ENCODE data around the gene HLX.

The HLX gene

GRCh38 chr1:220908757-220909156 is 29.5 kb downstream of the HLX start:
- DNase-seq (ENCODE audit: low read depth), result peak; percentile 5
- peak; percentile 73 for TF ChIP-seq CTCF (conservative IDR thresholded peaks at IDR 0.05; ENCODE audit: low read depth, low read length)
- no peak overlapping the region for H3K4me3 ChIP-seq (ENCODE audit: low read length)

GRCh38 chr1:220910021-220910420 is 30.8 kb downstream of the HLX start:
- no peak overlapping the region for H3K4me3 ChIP-seq (ENCODE audit: low read length)
- DNase-seq (ENCODE audit: low read depth), result no peak
- no peak for TF ChIP-seq CTCF (conservative IDR thresholded peaks at IDR 0.05; ENCODE audit: low read depth, low read length)

GRCh38 chr1:220914283-220915116 is 35.3 kb downstream of the HLX start:
- DNase-seq (ENCODE audit: low read depth), result no peak
- TF ChIP-seq CTCF (conservative IDR thresholded peaks at IDR 0.05; ENCODE audit: low read depth, low read length), result no peak
- no peak overlapping the region for H3K4me3 ChIP-seq (ENCODE audit: low read length)

GRCh38 chr1:220915117-220915440 is 35.8 kb downstream of the HLX start:
- no peak for TF ChIP-seq CTCF (conservative IDR thresholded peaks at IDR 0.05; ENCODE audit: low read depth, low read length)
- H3K4me3 ChIP-seq (ENCODE audit: low read length), result no peak overlapping the region
- no peak for DNase-seq (ENCODE audit: low read depth)

GRCh38 chr1:220915954-220916353 is 36.7 kb downstream of the HLX start:
- no peak for DNase-seq (ENCODE audit: low read depth)
- H3K4me3 ChIP-seq (ENCODE audit: low read length), result no peak overlapping the region
- TF ChIP-seq CTCF (conservative IDR thresholded peaks at IDR 0.05; ENCODE audit: low read depth, low read length), result no peak

GRCh38 chr1:220917101-220917500 is 37.9 kb downstream of the HLX start:
- no peak overlapping the region for H3K4me3 ChIP-seq (ENCODE audit: low read length)
- no peak for DNase-seq (ENCODE audit: low read depth)
- no peak for TF ChIP-seq CTCF (conservative IDR thresholded peaks at IDR 0.05; ENCODE audit: low read depth, low read length)

- H3K4me3 ChIP-seq (ENCODE audit: low read length), result no peak overlapping the region
- no peak for DNase-seq (ENCODE audit: low read depth)
These were observed 38.4 kb downstream of the HLX start for GRCh38 chr1:220917535-220918209.

More at GRCh38 chr1:220917535-220918209, 38.4 kb downstream of the HLX start:
- TF ChIP-seq CTCF (conservative IDR thresholded peaks at IDR 0.05; ENCODE audit: low read depth, low read length), result no peak

Measured in retinal pigment epithelial cell (primary cell).